GM12878 (cell line): ENCODE results near the gene AMN. TPM values are rescaled to one million over a fixed set of nuclear protein-coding genes. Genes with fewer than 3 reads are reported as not detected.

Source experiments
- ATAC-seq: fragments of 200-7000 bp; cut with Tn5 transposase; 3 replicates; pipeline ENCODE4 v1.9.1; 2020; ENCODE audit warnings: mild to moderate bottlenecking, moderate library complexity
- BruUV-seq: library from RNA; stranded (reverse); fragments of 400-500 nt; replicated peaks from 2 replicates; lab custom pipeline; 2021; lab: Mats Ljungman, UMichigan
- CTCF ChIA-PET: fragments of 300-600 bp; sonication (Branson Sonifier 250); formaldehyde crosslinking; extraction: SDS; loops from one replicate; lab custom pipeline; 2021; ENCODE audit warnings: inconsistent platforms; lab: Yijun Ruan, JAX
- POLR2A ChIA-PET: fragments of 350-600 bp; formaldehyde crosslinking; extraction: SDS; loops from one replicate; lab custom pipeline; 2021; ENCODE audit warnings: inconsistent platforms; lab: Charles Lee
- RAD21 ChIA-PET: fragments of 300-600 bp; sonication (Branson Sonifier 250); formaldehyde crosslinking; loops from one replicate; lab custom pipeline; 2023; ENCODE audit warnings: antibody characterized with exemption; ENCODE audit not compliant: unreplicated experiment; lab: Charles Lee
- SMC1A ChIA-PET: fragments of 300-600 bp; sonication (Branson Sonifier 250); formaldehyde crosslinking; loops from one replicate; lab custom pipeline; 2023; ENCODE audit not compliant: unreplicated experiment, uncharacterized antibody; lab: Charles Lee
- DNase-seq: peaks from one replicate; pipeline ENCODE4 v3.0.0-alpha.2; 2011; ENCODE audit warnings: low read depth, low spot score
- FAIRE-seq: peaks from 3 replicates; lab custom pipeline; 2011; peaks lifted over from hg19 to GRCh38; lab: Jason Lieb, UNC
- H2AFZ ChIP-seq: 2 replicates; pipeline ENCODE4 v1.6.0; 2011; ENCODE audit warnings: low read depth, low read length, control low read depth; ENCODE audit not compliant: control insufficient read depth
- H3K27ac ChIP-seq: 2 replicates; pipeline ENCODE4 v1.5.1; 2011; ENCODE audit warnings: control low read depth; ENCODE audit not compliant: control insufficient read depth, insufficient read depth
- H3K27me3 ChIP-seq, 2 experiments: replicated peaks in 1 of 2; 2 replicates each; pipeline versions ENCODE4 v1.6.0 to v1.6.1; 2011; ENCODE audit warnings: low read length in 1 of 2; ENCODE audit not compliant: control insufficient read depth in 2 of 2, insufficient read depth in 2 of 2
- H3K36me3 ChIP-seq, 2 experiments: 2 replicates each; pipeline ENCODE4 v1.5.1; 2011; ENCODE audit warnings: low read length in 1 of 2; ENCODE audit not compliant: control insufficient read depth in 2 of 2, insufficient read depth in 2 of 2
- H3K4me1 ChIP-seq: 2 replicates; pipeline ENCODE4 v1.6.1; 2011; ENCODE audit warnings: mild to moderate bottlenecking, low read length, moderate library complexity, mixed read lengths; ENCODE audit not compliant: control insufficient read depth, insufficient read depth
- H3K4me2 ChIP-seq: 2 replicates; pipeline ENCODE4 v1.6.0; 2011; ENCODE audit warnings: control low read depth; ENCODE audit not compliant: control insufficient read depth, insufficient read depth
- H3K4me3 ChIP-seq: fragments of 200-600 bp; sonication (generic); 2 replicates; pipeline ENCODE4 v1.5.1; 2016
- H3K79me2 ChIP-seq: 2 replicates; pipeline ENCODE4 v1.6.0; 2011; ENCODE audit warnings: low read length; ENCODE audit not compliant: control insufficient read depth, insufficient read depth
- H3K9ac ChIP-seq: 2 replicates; pipeline ENCODE4 v1.8.0; 2011; ENCODE audit warnings: low read length, control low read depth, mixed read lengths; ENCODE audit not compliant: control insufficient read depth, insufficient read depth
- H3K9me3 ChIP-seq: replicated peaks from 3 replicates; pipeline ENCODE4 v1.5.1; 2011; ENCODE audit warnings: mild to moderate bottlenecking, low read length; ENCODE audit not compliant: control insufficient read depth, insufficient read depth
- H4K20me1 ChIP-seq: 2 replicates; pipeline ENCODE4 v1.6.0; 2011; ENCODE audit not compliant: control insufficient read depth, insufficient read depth
- EGR1 ChIP-seq, 2 experiments: IDR thresholded peaks; 1 replicate in 1 of 2; 2 replicates in 1 of 2; pipeline ENCODE4 v1.6.1; 2011 to 2012; ENCODE audit warnings: low read depth in 2 of 2, low read length in 2 of 2, borderline replicate concordance in 1 of 2, mild to moderate bottlenecking in 1 of 2, moderate library complexity in 1 of 2
- ESRRA ChIP-seq: IDR thresholded peaks from 2 replicates; pipeline ENCODE4 v1.6.1; 2012; ENCODE audit warnings: mild to moderate bottlenecking, low read length, improper control_type of control experiment
- EZH2 ChIP-seq: IDR thresholded peaks from 2 replicates; pipeline ENCODE4 v1.6.1; 2012; ENCODE audit warnings: low read depth, mild to moderate bottlenecking, control low read depth, inconsistent platforms, low read length, borderline replicate concordance; ENCODE audit not compliant: control insufficient read depth
- HDAC2 ChIP-seq: fragments of 200-600 bp; sonication (generic); IDR thresholded peaks from 2 replicates; pipeline ENCODE4 v1.6.1; 2017
- NRF1 ChIP-seq: conservative IDR thresholded peaks from 2 replicates; pipeline ENCODE4 v1.6.1; 2011; ENCODE audit warnings: mild to moderate bottlenecking, low read depth, low read length, improper control_type of control experiment
- SIX5 ChIP-seq: IDR thresholded peaks from 2 replicates; pipeline ENCODE4 v1.6.1; 2011; ENCODE audit warnings: mild to moderate bottlenecking, low read depth, low read length, moderate library complexity; ENCODE audit not compliant: severe bottlenecking
- SMARCA5 ChIP-seq: fragments of 450-650 bp; IDR thresholded peaks from 2 replicates; pipeline ENCODE4 v1.6.1; 2017; ENCODE audit warnings: mild to moderate bottlenecking
- SPI1 ChIP-seq: IDR thresholded peaks from 2 replicates; pipeline ENCODE4 v1.6.1; 2011; ENCODE audit warnings: low read depth, mild to moderate bottlenecking, low read length, moderate library complexity, borderline replicate concordance; ENCODE audit not compliant: insufficient read depth
- STAT3 ChIP-seq: IDR thresholded peaks from 2 replicates; pipeline ENCODE4 v1.6.1; 2011; ENCODE audit warnings: low read depth, low read length, improper control_type of control experiment
- SUPT20H ChIP-seq: IDR thresholded peaks from 2 replicates; pipeline ENCODE4 v1.6.1; 2011; ENCODE audit warnings: low read depth, mild to moderate bottlenecking, low read length, moderate library complexity, borderline replicate concordance; ENCODE audit not compliant: control insufficient read depth
- ZNF592 ChIP-seq: fragments of 450-650 bp; IDR thresholded peaks from 2 replicates; pipeline ENCODE4 v1.6.1; 2017; ENCODE audit warnings: mild to moderate bottlenecking, moderate library complexity
- WGBS: methylation state at CpG from one replicate; pipeline ENCODE4 v1.1.6; 2016; ENCODE audit warnings: low lambda C conversion rate; ENCODE audit not compliant: insufficient replicate concordance, insufficient coverage; ENCODE audit errors: missing lambda C conversion rate; 5-methylcytosine and 5-hydroxymethylcytosine counted together
- in situ Hi-C: fragments of 300-500 bp; cut with MboI; formaldehyde crosslinking; loops from 9 replicates; pipeline ENCODE4 v1.14.3; 2018; ENCODE audit warnings: mixed read lengths
- intact Hi-C: fragments of 100-400 bp; cut with micrococcal nuclease; formaldehyde crosslinking; loops from one replicate; pipeline ENCODE4 v1.14.2; 2022; ENCODE audit not compliant: unreplicated experiment
- polyA plus RNA-seq, 11 experiments: library from polyadenylated mRNA; depleted of rRNA in 4 of 11; unstranded in 6 of 11; stranded (reverse) in 5 of 11; fragments of >200 nt; fragmentation: Nextera tagmentation in 4 of 11; fragmentation: Illumina TruSeq in 1 of 11; extraction: Ambion mirVana in 4 of 11; extraction: Trizol in 1 of 11; gene quantifications; 1 replicate in 1 of 11; 2 replicates in 10 of 11; pipeline versions ENCODE4 v1.2.1 to v1.2.3, GENCODE V29; 2011 to 2016; ENCODE audit warnings: inconsistent platforms in 2 of 11, missing spikeins in 2 of 11, low read depth in 1 of 11
- total RNA-seq, 4 experiments: library from RNA; depleted of rRNA in 3 of 4; stranded (reverse); fragments of >200 nt in 3 of 4; fragmentation: Illumina TruSeq in 1 of 4; extraction: Trizol in 1 of 4; gene quantifications; 2 replicates each; pipeline versions ENCODE4 v1.2.1 to v1.2.3, GENCODE V29; 2013 to 2021
- TF ChIP-seq, protein P1 (sequence below): IDR thresholded peaks from 2 replicates; pipeline ENCODE4 v1.6.1; 2012; ENCODE audit warnings: low read length, inconsistent platforms

AMN gene
- total and polyA plus RNA-seq, 10 of the 15 experiments (the other 5 are each of a cell fraction or from before 2014, with no cell fraction given) = 0.03 to 0.33 (median 0.11) TPM; not detected in 6

DNA sequence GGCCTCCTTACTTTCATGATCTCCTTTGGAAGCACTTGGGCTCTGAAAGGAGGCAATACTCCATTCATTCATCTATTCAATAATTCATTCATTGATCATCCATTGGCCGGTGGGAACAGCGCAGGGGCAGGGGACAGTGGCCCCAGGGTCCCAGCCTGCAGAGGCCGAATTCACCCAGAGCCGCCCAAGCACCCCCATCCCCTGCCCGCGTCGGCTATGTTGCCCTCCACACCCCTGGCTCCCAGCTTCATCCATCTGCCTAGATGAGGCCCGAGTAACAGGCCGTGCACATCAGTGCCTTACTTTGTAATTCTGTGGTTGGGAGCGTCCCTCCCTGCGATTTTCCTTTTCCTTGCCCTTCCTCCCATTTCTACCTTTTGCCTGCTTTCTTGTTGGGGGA lies 3.2 kb downstream of the AMN start:
- ChIA-PET SMC1A (no interaction called here), RAD21 (interaction anchor here (2.4 kb wide), 1 partner anchor 231 kb away, joined by 13 read pairs; no protein-coding TSS in a partner anchor), POLR2A (no interaction called here), CTCF (interaction anchor here (2.6 kb wide), 1 partner anchor 231 kb away, joined by 13 read pairs; no protein-coding TSS in a partner anchor)
- Histone ChIP-seq H3K9me3 (no peaks in the 10 kb centered on the region), H3K36me3 (no peaks in the 10 kb centered on the region), H3K79me2 (no peaks in the 10 kb centered on the region), H3K4me1 (peaks cover 16% of the 10 kb centered on the region), H3K9ac (no peak overlapping the region), H4K20me1 (no peaks in the 10 kb centered on the region), H3K4me2 (no peak overlapping the region), H3K4me3 (no peak overlapping the region), H3K27ac (no peak overlapping the region), H3K27me3 (peaks cover 14 to 18% of the 10 kb centered on the region in 2 experiments), H2AFZ (no peak overlapping the region)
- no TSS peak for BruUV-seq
- FAIRE-seq (no peak), DNase-seq (no peak), ATAC-seq (no peak)
- TF ChIP-seq STAT3 = no peak
- WGBS = 71% methylated on average over 6 of the region's 11 CpGs
- intact Hi-C loops = no loop called here
- in situ Hi-C loops = no loop called here

DNA sequence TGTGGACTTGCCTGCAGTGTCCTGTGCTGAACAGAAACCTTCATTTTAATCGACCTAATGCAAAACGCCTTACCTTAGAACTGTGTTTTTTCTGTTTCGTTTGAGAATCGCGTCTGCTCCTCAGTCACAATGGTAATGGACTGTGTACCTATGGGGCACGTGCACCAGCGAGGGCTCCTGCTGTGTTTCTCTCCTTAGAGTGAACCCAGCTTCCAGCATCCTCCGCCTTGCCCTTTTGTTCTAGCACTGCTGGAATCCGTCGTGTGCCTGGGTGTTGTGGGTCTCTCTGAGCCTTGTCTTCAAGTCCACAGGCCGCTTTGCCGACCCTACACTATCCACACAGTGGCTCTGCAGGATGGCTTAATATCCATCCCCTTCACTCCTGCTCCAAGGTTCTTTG lies 3.6 kb downstream of the AMN start:
- no peak overlapping the region for H2AFZ ChIP-seq
- H3K36me3 ChIP-seq = no peaks in the 10 kb centered on the region
- no peak overlapping the region for H3K27ac ChIP-seq
- ChIA-PET RAD21 (no interaction called here), CTCF (interaction anchor here (2.6 kb wide), 1 partner anchor 232 kb away, joined by 13 read pairs; no protein-coding TSS in a partner anchor), POLR2A (no interaction called here), SMC1A (no interaction called here)
- no peaks in the 10 kb centered on the region for H3K79me2 ChIP-seq
- no peak for ATAC-seq
- no peak for FAIRE-seq
- 48% methylated on average over 12 of the region's 12 CpGs for WGBS
- H3K4me1 ChIP-seq = peaks cover 21% of the 10 kb centered on the region
- no peak overlapping the region for H3K4me2 ChIP-seq
- intact Hi-C loops (no loop called here), in situ Hi-C loops (no loop called here)
- no peak overlapping the region for H3K9ac ChIP-seq
- H4K20me1 ChIP-seq = no peaks in the 10 kb centered on the region
- no peak for DNase-seq
- H3K4me3 ChIP-seq = no peak overlapping the region
- no peaks in the 10 kb centered on the region for H3K9me3 ChIP-seq
- BruUV-seq = no TSS peak
- peaks cover 14 to 18% of the 10 kb centered on the region in 2 experiments for H3K27me3 ChIP-seq
- TF ChIP-seq HDAC2 = no peak
- TF ChIP-seq SMARCA5 = no peak
- no peak for TF ChIP-seq NRF1
- no peak for TF ChIP-seq EZH2
- TF ChIP-seq, protein P1, sequence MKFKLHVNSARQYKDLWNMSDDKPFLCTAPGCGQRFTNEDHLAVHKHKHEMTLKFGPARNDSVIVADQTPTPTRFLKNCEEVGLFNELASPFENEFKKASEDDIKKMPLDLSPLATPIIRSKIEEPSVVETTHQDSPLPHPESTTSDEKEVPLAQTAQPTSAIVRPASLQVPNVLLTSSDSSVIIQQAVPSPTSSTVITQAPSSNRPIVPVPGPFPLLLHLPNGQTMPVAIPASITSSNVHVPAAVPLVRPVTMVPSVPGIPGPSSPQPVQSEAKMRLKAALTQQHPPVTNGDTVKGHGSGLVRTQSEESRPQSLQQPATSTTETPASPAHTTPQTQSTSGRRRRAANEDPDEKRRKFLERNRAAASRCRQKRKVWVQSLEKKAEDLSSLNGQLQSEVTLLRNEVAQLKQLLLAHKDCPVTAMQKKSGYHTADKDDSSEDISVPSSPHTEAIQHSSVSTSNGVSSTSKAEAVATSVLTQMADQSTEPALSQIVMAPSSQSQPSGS = no peak
- TF ChIP-seq SUPT20H = no peak
- TF ChIP-seq SPI1 = no peak
- no peak for TF ChIP-seq SIX5
- no peak for TF ChIP-seq ESRRA
- no peak for TF ChIP-seq ZNF592
- no peak for TF ChIP-seq EGR1 (IDR thresholded peaks at IDR 0.05; ENCODE audit: borderline replicate concordance in 1 of 2, low read depth in 2 of 2, low read length in 2 of 2)
